HG03280 (cell line): ENCODE data around the gene VPREB1.
"Not testable (repeated sequence)": the region's sequence is repeated elsewhere in the genome, so short reads cannot be mapped to it uniquely, and the experiment has no call there.

Experiments used
- ATAC-seq: cut with Tn5 transposase; IDR thresholded peaks from one replicate; pipeline ENCODE4 v1.9.1; 2021; ENCODE audit warnings: mild to moderate bottlenecking, moderate library complexity; ENCODE audit not compliant: unreplicated experiment

Gene VPREB1

DNA sequence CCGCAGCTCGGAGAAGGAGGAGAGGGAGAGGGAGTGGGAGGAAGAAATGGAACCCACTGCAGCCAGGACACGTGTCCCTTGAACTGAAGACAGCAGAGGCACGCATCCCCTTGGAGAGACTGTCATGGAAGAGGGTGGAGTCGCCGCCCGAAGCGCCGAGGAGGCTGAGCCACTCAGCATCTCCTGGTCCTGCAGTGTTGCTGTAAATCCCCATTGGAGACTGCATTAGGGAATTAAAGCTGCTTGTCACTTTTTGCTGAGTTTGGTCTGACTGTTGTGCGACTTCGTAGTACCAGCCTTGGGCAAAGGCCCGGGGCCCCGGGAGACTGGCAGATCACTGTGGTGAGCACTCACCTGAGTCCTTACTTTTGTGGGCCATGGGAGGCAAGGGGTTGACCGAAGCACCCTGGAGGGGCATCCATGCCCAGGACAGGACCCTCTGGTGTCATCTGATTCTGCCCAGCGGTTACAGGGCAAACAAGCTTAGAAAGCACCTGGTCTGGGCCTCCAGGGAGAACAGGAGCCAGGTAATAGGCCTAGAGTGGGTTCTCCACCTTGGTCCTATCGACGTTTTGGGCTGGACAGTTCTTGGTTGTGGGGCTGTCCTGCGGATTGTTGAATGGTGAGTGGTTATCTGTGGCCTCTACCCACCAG, 797 bp downstream of the VPREB1 start:
- ATAC-seq = no peak

DNA sequence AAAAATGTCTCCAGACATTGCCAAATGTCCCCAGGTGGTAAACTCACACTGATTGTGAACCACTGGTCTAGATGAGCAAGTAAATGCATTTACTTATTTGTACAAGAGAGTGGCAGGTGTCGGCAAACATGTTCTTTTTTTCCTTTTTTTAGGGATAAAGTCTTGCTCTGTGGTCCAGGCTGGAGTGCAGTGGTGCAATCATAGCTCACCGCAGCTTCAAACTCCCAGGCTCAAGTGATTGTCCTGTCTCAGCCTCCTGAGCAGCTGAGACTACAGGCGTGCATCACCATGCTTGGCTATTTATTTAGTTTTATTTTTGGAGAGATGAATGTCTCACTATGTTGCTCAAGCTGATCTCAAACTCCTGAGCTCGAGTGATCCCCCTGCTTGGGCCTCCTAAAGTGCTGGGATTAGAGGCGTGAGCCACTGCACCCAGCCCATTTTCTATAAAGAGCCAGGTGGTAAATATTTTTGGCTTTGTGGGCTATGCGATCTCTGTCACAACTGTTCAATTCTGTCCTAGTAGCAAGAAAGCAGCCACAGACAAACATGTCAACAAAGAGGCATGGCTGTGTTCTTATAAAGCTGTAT, 1.4 kb downstream of the VPREB1 start:
- ATAC-seq = no peak

DNA sequence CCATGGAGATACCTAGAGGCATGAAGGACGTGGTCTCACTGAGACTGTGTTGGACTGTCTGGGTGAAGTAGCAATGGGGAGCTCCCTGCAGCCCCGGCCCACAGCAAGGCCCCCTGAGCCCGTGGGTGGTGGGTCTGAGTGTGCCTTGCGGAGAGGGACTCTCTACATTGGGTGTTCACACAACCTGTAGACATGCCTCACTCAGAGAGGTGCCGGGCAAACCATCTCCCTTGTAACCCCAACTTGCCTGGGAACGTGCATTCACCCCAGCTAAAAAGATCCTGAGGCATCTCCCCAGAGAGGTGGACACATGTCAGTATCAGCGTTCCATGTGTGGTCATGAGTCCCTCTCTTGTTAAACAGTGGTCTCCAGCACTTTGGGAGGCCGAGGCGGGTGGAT, 2.1 kb downstream of the VPREB1 start:
- ATAC-seq = no peak

DNA sequence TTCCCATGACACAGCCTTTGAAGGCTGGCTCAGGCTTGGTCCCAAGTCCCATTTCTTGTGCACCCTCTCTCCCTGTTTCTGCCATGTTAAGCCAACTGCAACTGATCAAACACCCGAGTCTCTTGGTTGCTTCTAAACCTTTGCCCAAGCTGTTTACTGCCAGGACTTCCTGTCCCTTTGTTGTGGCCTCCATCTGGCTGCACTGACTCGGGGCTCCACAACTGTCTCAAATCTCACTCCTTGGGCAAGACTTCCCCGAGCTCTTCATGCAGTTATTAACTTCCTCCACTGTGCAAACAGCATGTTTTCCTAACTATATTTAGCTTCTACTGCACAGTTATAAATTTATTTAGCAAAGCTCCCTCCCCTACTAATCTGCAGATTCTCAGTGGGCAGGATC, 4.3 kb downstream of the VPREB1 start:
- no peak for ATAC-seq

DNA sequence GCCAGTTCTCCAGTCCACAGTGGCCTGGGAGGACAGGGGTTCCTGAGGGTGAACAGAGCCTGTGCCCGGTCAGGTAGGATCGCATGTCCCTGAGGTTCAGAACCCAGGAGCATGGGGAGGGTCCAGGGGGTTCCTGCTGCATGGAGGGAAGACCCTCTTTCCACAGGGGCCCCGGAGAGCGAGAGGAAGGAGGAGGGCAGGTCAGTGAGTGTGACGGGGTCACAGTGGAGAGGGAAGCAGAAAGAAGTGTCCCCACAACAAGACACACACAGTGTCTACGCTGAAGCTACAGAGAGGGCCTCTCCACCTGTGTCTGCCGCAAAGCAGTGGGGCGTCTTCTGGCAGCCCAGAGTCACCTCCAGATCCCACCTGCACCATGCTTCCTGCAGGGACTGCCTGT, 6.1 kb downstream of the VPREB1 start:
- not testable (repeated sequence) for ATAC-seq

DNA sequence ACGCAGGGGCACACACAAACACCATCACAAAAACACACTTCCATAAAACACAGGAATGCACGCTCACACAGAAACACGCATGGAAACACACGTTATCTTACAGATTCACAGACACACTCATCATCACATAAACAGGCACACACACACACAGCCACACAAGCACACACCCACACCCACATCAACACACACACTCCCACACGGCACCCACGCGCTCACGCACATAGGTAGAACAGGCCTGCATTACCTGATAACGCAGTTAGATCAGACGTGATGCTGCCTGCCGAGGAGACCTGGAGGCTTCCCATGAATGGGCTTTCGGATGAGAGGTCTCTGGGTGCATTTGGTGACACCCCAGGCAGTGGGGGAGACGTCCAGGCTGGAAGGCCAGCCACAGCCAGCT, 11.5 kb downstream of the VPREB1 start:
- ATAC-seq = not testable (repeated sequence)

DNA sequence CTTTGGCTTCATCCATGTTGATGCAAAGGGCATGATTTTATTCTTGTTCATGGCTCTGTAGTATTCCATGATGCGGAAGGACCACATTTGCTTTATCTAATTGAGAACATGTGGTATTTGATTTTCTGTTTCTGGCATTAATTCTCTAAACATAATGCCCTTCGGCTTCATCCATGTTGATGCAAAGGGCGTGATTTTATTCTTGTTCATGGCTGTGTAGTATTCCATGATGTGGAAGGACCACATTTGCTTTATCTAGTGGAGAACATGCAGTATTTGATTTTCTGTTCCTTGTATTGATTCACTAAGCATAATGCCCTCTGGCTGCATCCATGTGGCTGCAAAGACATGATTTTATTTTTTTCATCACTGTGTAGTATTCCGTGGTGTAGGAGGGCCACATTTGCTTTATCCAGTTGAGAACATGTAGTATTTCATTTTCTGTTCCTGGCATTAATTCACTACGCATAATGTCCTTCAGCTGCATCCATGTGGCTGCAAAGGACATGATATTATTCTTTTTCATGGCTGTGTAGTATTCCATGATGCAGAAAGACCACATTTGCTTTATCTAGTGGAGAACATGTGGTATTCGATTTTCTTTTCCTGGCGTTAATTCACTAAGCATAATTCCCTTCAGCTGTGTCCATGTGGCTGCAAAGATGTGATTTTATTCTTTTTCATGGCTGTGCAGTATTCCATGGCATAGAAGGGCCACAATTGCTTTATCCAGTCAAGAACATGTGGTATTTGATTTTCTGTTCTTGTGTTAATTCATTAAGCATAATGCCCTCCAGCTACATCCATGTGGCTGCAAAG, 14.2 kb downstream of the VPREB1 start:
- ATAC-seq = not testable (repeated sequence)

DNA sequence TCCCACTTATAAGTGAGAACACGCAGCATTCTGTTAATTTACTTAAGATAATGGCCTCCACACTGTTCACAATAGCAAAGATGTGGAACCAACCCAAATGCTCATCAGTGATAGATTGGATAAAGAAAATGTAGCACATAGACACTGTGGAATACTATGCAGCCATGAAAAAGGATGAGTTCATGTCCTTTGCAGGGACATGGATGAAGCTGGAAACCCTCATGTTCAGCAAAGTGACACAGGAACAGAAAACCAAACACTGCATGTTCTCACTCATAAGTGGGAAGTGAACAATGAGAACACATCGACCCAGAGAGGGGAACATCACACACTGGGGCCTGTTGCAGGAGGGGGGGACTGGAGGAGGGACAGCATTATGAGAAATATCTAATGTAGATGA, 15.6 kb downstream of the VPREB1 start:
- not testable (repeated sequence) for ATAC-seq

DNA sequence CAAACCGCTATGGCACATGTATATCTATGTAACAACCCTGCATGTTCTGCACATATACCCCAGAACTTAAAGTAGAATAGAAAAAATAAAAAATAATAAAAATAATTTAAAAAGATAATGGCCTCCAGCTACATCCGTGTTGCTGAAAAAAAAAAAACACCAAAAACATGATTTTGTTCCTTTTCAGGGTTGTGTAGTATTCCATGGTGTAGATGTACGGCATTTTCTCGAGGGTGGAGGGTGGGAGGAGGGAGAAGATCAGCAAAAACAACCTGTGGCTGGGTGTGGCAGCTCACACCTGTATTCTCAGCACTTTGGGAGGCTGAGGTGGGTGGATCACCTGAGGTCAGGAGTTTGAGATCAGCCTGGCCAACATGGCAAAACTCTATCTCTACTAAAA, 16.0 kb downstream of the VPREB1 start:
- ATAC-seq = not testable (repeated sequence)

DNA sequence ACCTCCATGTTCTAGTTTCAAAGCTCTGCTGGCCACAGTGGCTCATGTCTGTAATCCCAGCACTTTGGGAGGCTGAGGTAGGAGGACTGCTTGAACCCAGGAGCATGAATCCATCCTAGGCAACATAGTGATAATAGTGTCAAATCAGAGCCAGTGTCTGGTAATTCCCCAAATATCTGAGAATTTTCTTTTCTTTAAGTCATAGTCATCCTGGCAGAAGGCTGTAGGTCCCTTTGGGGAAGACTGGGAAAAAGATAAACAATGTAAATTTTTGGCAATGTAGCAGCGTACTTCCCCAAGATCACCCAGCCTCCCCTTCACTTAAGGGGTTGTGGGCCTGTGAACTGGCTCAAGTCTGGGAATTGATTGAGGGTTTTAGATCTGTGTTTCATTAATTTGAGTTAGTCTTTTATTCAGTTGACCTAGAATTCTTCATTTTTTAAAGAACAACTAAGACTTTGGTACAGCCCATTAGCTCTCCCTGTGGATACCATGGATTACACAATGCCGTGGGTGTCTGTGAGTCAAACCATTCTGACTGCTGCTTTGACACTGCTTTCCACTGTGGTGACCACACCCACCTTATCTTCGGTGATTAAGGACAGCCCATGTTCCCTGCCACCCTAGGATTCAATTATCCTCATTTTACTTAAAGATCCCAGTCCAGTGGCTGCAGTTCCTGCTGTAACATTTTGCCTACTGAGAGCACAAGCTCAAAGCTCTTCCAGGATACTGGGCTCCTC, 17.9 kb downstream of the VPREB1 start:
- ATAC-seq = not testable (repeated sequence)

DNA sequence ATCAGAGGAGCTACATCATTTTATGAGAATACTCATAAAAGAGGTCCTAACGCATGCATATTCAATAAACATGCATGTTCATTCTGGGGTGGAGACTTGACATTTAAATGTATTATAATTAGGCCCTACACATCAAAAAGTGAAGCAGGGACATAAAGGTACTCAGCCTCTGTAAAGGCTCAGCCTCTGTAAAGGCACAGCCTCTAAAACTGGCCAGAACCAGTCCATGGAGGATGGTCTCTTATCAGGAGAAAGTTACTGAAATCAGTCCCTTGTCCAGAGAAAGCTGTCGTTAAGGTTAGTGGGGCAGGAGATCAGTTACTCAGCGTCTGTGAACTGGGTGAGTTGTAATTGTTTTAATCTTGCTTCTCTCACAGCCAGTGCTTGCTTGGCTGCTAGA, 19.2 kb downstream of the VPREB1 start:
- not testable (repeated sequence) for ATAC-seq

DNA sequence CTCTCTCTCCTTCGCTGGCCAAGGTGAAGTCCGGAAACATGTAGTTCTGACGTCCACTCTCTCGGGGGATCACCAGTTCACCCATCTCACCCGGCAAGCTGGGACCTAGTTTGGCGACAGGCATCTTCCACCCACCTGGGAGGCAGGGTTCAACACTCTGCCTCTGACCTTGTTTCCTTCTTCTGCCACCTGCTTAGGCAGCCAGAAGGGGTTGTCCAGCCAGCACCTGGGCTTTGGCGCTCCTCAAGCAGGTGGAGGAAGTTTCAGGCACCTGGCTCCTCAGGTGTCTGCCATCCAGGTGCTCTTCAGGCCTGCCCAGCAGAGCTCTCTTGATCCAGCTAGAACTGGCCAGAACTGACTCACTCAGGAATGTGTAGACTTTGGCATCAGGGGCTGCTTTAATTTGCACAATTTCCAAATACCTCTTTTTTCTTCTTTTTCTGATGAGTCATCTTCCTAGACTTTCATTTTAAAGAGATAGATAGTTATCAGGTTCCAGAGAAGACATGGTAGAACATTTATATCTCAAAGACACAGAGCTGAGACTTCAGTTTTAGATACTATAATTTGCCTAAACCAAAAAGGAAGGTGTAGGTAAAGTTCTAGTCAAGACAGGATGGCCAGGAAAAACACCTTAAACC, 25.6 kb downstream of the VPREB1 start:
- ATAC-seq = not testable (repeated sequence)

DNA sequence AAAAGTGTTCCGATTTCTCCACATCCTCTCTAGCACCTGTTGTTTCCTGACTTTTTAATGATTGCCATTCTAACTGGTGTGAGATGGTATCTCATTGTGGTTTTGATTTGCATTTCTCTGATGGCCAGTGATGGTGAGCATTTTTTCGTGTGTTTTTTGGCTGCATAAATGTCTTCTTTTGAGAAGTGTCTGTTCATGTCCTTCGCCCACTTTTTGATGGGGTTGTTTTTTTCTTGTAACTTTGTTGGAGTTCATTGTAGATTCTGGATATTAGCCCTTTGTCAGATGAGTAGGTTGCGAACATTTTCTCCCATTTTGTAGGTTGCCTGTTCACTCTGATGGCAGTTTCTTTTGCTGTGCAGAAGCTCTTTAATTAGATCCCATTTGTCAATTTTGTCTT, 32.8 kb downstream of the VPREB1 start:
- ATAC-seq = not testable (repeated sequence)

DNA sequence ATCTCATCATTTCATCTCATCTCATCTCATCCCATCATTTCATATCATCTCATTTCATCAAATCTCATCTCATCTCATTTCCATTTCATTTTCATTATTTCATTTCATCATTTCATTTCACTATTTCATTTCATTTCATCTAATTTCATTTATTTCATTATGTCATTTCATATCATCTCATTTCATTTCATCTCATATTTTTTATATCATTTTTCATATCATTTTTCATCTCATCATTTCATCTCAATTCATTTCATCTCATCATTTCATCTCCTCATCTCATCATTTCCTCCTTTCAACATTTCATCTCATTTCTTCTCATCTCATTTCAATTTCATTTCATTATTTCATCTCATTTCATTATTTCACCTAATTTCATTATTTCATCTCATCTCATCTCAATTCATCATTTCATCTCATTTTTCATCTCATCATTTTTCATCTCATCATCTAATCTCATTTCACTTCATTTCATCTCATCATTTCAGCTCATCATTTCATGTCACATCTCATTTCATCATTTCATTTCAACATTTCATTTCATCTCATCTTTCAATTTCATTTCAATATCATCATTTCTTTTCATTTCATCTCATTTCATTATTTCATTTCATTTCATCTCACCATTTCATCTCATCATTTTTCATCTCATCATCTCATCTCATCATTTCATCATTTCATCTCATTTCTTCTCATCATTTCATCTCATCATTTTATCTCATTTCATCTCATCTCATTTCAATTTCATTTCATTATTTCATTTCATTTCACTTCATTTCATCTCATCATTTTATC, 40.6 kb downstream of the VPREB1 start:
- ATAC-seq = not testable (repeated sequence)

DNA sequence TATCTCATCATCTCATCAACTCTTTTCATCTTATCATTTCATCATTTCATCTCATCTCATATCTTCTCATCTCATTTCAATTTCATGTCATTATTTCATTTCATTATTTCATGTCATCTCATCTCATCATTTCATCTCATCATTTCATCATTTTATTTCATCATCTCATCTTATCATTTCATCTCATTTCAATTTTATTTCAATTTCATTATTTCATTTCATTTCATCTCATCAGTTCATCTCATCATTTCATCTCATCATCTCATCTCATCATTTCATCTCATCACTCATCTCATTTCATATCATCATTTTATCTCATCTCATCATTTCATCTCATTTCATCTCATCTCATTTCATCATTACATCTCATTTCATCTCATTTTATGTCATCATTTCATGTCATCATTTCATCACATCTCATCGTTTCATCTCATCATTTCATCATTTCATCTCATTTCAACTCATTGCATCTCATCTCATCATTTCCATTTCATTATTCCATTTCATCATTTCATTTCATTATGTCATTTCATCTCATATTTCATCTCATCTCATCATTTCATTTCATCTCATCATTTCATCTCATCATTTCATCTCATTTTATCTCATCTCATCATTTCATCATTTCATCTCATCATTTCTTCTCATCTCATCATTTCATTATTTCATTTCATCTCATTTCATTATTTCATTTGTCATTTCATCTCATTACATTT, 42.0 kb downstream of the VPREB1 start:
- not testable (repeated sequence) for ATAC-seq

DNA sequence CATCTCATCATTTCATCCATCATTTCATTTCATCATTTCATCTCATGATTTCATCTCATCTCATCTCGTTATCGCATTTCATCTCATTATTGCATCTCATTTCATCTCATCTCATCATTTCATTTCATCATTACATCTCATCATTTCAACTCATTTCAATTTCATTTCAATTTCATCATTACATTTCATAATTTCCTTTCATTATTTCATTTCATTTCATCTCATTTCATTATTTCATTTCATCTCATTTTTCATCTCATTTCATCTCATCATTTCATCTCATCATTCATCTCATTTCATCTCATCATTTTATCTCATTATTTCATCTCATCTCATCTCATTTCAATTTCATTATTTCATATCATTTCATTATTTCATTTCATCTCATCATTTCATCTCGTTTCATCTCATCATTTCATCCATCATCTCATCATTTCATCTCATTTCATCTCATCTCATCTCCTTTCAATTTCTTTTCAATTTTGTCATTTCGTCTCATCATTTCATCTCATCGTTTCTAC, 42.6 kb downstream of the VPREB1 start:
- ATAC-seq = not testable (repeated sequence)

DNA sequence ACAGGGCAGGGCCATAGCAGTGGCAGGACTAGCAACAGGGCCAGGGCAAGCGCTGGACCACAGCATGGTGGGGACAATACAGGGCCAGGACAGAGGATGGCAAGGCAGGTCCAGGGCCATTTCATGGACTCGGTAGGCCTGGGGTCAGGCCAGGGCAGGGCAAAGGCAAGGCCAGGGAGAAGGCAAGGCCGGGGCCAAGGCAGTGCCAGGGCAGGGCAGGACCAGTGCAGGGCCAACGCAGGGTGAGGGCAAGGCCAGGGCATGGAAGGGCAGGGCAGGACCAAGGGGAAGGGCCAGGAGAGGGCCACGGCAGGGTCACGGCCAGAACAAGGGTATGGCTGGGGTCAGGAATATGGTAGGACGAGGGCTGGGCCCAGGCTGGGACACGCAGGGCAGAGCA, 45.1 kb downstream of the VPREB1 start:
- ATAC-seq = not testable (repeated sequence)

DNA sequence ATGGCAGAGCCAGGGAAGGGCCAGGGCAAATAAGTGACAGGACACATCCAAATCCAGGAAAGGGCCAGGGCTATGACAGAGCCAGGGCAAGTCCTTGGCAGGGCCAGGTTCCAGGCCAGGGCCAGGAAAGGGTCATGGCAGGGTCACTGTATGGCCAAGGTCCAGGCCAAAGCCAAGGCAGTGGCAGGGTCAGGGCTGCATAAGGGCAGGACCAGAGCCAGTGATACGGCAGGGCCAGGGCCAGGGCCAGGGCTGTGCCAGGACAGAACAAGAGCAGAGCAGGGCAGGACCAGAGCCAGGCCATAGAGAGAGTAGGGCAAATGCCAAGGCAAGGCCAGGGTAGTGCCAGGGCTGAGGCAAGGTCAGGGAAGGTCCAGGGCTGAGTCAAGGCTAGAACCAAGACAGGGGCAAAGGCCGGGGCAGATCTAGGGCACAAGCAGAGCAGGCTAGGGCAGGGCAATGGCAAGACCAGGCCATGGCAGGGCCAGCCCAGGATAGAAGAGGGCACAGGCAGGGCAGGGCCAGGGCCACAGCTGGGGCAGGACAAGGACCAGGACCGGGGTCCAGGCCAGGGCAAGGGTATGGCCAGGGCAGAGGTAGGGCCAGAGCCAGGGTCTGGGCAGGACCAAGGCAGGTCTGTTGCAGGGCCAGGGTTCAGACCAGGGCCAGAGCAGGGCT, 46.7 kb downstream of the VPREB1 start:
- ATAC-seq = not testable (repeated sequence)
